Measurements from ENCODE around the gene APLF. TPM values are rescaled to one million over a fixed set of nuclear protein-coding genes. Genes with fewer than 3 reads are reported as not detected.
"Not testable (repeated sequence)": the region's sequence is repeated elsewhere in the genome, so short reads cannot be mapped to it uniquely, and the experiment has no call there.

APLF gene
- polyA plus RNA-seq, 12 donors, result 1.3 to 3.5 (median 2.0) TPM; not detected in 2

DNA sequence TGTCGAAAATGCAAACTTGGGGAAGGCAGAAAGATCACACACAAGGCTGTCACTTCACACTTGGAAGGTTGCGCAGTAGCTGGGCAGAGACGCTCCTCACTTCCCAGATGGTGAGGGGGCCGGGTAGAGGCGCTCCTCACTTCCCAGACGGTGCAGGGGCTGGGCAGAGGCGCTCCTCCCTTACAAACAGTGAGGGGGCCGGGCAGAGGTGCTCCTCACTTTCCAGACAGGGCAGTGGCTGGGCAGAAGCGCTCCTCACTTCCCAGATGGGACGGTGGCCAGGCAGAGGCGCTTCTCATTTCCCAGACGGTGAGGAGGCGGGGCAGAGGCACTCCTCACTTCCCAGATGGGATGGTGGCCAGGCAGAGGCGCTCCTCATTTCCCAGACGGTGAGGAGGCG is 59.6 kb downstream of the APLF start:
- DNase-seq, result not testable (repeated sequence)

DNA sequence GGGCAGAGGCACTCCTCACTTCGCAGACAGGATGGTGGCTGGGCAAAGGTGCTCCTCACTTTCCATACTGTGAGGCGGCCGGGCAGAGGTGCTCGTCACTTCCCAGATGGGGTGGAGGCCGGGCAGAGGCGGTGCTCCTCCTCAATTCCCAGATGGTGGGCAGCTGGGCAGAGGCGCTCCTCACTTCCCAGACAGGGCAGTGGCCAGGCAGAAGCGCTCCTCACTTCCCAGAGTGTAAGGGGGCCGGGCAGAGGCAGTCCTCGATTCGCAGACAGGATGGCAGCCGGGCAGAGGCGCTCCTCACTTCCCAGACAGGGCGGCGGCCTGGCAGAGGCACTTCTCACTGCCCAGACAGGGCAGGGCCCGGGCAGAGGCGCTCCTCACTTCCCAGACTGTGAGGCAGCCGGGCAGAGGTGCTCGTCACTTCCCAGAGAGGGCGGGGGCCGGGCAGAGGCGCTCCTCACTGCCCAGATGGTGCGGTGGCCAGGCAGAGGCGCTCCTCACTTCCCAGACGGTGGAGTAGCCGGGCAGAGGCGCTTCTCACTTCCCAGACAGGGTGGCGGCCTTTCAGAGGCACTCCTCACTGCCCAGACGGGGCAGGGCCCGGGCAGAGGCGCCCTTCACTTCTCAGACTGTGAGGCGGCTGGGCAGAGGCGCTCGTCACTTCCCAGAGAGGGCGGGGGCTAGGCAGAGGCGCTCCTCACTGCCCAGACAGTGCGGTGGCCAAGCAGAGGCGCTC is 60.1 kb downstream of the APLF start:
- not testable (repeated sequence) for DNase-seq

GRCh38 chr2:68529156-68529555 is 61.8 kb downstream of the APLF start:
- DNase-seq, result not testable (repeated sequence)

- DNase-seq, result not testable (repeated sequence)
Measured at GRCh38 chr2:68529651-68530050, 62.3 kb downstream of the APLF start.

DNA sequence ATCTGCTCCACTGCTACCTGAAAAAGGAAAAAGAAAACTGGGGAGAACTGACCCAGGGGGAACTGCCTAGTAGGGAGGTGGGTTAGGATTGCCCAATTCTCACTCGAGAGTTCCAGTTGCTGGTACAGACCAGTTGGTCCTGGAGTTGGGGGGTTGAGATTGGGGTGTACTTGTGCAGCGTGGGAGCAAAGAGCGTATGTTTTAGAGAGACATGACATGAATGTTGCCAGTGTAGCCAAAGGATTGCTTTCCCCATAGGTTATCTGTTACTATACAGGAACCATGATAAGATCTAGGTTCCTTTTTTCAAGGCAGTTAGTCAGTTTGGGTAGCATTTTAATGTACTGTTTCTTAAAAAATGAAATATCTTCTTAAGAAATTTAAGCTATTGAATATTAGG is 68.6 kb downstream of the APLF start:
- DNase-seq, result no peak

DNA sequence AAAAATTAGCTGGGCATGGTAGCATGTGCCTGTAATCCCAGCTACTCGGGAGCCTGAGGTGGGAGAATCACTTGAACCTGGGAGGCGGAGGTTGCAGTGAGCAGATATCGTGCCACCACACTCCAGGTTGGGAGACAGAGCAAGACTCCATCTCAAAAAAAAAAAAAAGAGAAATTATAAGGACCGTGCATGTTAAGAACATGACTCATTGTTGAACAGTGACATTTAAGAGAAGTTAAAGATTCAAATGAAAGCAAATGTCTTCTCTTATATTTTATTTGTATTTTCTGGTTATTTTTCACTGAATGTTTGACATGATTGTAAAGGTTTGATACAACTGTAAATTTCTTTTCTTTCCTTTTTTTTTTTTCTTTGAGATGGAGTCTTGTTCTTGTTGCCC is 69.6 kb downstream of the APLF start:
- DNase-seq, result no peak

- no peak for DNase-seq
Measured at GRCh38 chr2:68537809-68538208, 70.4 kb downstream of the APLF start.

DNA sequence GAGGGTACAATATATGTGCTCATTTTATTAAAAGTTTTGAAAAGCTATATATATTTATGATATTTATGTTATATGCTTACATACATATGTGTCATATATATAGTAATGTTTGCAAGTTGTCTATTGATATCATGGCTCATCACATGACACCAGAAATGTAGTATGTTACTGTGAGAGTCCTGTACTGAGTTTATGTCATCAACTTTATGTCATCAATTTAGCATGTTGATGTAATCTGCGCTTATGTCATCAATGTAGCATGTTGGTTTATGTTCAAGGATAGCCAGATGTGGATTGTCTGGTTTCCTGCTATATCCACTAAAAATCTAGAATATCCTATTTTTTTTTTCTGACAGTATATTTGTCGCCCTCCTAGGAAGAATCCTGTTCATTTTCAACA is 77.4 kb downstream of the APLF start:
- no peak for DNase-seq

- no peak for DNase-seq
Measured at GRCh38 chr2:68548396-68548795, 81.0 kb downstream of the APLF start.

GRCh38 chr2:68553098-68553497 is 85.7 kb downstream of the APLF start:
- no peak for DNase-seq

GRCh38 chr2:68555425-68556206 is 88.2 kb downstream of the APLF start:
- not testable (repeated sequence) for DNase-seq

GRCh38 chr2:68556381-68556780 is 89.0 kb downstream of the APLF start:
- DNase-seq, result no peak

GRCh38 chr2:68558576-68558975 is 91.2 kb downstream of the APLF start:
- no peak for DNase-seq

- no peak for DNase-seq
Measured at GRCh38 chr2:68559692-68560091, 92.3 kb downstream of the APLF start.

- no peak for DNase-seq
Measured at GRCh38 chr2:68560545-68560944, 93.2 kb downstream of the APLF start.

GRCh38 chr2:68561372-68561771 is 94.0 kb downstream of the APLF start:
- DNase-seq, result no peak

DNA sequence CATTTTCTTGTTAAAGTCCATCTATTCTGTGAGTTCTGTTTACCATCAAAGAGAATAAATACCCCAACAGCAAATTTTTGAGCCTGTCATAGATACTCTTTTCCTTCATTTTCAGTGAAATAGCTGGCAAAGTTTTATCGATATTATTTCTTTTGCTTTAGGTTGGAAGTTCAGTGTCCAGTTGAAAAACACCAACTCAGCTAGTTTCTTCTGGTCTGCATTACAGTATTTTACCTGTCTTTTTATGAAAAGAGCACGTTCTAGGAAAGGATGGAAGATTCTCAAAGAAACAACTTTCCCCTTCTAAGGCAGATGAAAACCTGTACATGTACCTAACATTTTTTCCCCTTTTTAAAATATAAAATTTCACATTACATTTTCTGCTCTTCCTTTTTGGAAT is 95.5 kb downstream of the APLF start:
- DNase-seq, result no peak

DNA sequence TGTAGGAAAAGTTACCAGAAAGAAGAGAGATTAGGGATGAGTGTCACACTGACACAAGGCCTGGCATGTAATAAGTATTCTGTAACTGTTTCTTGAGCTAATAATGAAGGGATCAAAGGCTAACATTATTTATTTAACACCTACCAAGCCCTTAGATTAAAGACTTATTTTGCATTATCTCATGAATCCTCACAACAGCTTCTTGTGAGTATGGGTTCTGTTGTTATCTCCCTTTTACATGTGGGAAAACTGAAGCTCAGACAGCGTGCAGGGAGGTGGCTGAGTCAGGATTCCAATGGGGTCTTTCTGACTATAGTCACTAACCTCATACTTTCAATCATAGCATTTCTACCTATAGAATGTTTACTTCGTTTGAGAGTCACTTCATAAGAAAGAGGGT is 97.0 kb downstream of the APLF start:
- no peak for DNase-seq

GRCh38 chr2:68565273-68565672 is 97.9 kb downstream of the APLF start:
- DNase-seq, result no peak

- DNase-seq, result no peak
Measured at GRCh38 chr2:68565858-68566257, 98.5 kb downstream of the APLF start.

DNA sequence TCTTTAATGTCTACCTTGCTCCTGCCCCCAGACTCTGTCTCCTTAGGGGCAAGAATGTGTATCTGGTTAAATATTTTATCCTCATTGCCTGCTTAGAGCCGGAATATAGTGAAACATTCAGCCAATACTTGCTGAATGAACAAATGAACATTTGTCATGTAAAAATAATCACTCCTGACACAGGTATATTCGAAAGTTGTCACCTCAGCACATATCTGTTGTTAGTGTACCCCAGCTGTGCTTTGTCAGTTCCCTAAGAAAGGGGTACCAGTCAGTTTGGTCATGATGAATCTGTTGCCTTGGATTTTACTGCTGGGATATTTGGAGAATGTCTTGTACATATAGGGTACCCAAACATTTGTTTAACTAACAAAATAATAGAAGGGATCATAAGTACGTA is 99.0 kb downstream of the APLF start:
- DNase-seq, result no peak

- DNase-seq, result no peak
Measured at GRCh38 chr2:68568116-68568515, 100.7 kb downstream of the APLF start.

DNA sequence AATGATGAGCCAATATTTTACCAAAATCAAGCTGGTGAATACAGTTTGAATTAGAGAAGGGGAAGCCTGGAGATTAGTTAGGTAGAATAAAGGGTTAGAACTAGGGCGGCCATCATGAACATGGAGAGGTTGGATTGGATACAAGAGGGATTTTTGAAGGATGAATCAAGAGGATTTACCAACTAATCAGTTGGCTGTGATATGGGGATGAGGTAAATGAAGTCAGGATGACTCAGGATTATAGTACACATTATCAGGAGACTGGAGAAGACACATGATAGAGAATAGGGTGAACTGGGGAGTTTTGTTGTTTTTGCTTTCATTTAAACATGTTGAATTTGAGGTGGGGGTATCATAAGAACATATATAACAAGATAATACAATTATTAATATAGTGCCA is 102.2 kb downstream of the APLF start:
- no peak for DNase-seq
